HG03097 (cell line): ENCODE measurements around the gene PKD1.

Source experiments
- ATAC-seq: cut with Tn5 transposase; IDR thresholded peaks from one replicate; pipeline ENCODE4 v1.9.1; 2021; ENCODE audit not compliant: unreplicated experiment, low FRiP score

The PKD1 gene

DNA sequence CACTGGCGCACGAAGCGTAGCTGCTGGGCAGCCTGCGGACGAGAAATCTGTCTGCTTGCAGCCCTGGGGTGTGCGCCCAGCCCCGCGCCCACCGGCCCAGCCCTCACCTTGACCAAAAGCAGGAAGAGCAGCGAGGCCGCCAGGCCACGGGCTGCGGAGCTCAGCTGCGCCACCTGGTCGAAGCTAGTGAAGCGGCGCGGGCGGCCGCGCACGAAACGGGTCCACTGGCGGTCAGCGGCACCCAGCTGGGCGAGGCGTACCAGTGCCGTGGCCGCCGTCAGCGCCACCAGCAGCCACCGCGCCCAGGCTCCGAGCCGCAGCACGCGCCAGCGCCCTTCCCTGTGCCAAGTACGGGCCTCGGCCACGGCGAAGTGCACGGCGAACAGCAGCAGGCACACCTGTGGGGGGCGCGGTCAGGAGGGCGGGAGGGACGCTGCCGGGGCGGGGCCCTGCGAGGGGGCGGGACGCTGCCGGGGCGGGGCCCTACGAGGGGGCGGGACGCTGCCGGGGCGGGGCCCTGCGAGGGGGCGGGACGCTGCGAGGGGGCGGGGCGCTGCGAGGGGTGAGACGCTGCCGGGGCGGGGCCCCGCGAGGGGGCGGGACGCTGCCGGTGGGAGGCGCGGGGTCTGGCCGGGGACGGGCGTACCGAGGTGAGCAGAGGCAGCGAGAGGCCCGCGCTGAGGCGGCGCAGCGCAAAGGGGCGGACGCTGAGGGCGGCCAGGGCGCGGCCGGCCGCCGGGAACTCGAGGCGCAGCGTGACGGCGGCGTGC is 44.7 kb downstream of the PKD1 start:
- no peak for ATAC-seq

DNA sequence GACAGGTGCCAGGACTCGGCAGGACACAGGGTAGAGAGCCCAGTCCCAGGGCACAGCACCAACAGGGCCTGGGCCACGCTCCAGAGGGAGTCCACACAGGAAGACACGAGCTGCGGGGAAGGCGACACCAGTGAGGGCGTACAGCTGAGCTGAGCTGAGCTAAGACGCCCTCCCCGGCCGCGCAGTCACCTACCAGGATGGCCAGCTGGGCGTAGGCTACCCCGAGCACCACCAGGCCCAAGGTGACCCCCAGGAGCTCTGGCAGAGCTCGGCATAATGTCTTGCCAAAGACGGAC is 45.3 kb downstream of the PKD1 start:
- no peak for ATAC-seq

DNA sequence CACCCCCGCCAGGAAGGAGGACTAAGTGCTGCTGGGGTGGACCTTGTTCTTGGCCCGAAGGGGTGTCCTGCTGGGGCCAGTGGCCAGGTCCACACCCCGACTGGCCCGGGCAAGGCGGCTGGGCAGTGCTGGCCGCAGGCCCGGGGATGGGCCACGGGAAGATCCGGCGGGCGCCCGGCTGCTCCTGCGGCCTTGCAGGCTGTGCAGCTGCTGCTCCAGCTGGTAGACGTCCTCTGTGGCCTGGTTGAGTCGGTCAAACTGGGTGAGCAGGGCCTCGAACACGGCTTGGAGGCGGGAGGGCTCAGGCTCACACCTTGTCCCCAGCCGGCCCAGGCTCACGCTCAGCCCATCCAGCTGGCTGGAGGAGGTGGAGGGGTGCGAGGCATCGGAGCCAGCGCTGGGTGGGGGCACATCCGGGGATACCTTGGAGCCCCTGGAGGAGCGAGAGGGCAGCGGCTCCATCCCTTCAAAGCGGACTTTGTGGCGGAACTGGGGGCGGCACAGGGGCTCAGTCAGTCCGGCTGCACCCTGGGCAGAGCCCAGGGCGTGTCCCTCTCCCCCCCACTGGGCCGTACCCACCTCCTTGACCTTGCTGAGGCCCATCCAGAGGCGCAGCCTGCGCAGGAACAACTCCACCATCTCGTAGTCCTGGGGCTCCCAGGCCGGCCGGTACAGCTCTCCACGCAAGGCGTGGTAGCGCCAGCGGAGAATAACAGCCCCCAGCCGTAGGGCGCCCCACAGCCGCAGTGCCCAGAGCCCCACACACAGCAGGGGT is 45.8 kb downstream of the PKD1 start:
- ATAC-seq = no peak

DNA sequence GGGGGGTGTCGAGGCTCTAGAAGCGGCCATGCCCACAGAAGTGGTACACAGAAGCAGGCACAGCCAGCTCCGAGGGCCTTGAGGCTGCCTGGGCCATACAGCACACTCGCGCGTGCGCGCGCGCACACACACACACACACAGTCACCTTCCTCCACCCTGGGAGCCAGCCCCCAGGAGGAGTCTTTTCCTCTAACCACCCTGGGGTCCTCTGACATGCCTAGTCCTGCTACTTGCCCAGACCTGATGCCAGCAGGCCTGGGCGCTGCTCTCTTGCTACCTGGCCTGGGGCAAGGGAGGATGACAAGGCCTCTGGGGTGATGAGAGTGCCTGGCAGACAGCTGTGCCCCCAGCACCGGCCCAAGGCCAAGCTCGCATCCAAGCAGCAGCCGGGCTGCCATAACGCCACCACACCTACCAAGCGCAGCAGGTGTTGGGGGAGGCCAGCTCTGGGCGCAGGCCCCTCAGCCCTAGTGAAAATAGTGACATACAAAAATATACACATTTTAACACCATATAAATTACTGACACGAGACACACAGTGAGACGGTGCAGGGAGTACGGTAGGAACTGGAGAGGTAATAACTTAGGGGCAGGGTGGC is 46.8 kb downstream of the PKD1 start:
- no peak for ATAC-seq

DNA sequence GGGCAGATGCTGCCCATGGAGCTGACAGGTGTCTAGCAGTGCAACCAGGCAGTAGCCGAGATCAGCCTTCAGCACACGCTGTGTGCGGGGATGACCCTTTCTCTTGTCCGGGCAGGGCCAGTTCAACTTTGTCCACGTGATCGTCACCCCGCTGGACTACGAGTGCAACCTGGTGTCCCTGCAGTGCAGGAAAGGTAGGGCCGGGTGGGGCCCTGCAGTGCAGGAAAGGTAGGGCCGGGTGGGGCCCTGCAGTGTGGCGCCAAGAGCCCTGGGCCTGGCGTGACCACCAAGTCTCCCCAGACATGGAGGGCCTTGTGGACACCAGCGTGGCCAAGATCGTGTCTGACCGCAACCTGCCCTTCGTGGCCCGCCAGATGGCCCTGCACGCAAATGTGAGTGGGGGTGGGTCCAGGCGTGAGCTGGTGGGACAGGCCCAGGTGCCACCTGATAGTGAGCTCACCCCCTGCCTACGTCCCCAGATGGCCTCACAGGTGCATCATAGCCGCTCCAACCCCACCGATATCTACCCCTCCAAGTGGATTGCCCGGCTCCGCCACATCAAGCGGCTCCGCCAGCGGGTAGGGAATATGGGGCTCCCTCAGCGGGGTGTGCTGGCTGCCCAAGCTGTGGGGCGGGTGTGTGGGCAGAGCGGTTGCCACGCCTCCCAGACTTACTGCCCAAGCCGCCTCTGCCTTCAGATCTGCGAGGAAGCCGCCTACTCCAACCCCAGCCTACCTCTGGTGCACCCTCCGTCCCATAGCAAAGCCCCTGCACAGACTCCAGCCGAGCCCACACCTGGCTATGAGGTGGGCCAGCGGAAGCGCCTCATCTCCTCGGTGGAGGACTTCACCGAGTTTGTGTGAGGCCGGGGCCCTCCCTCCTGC is 47.7 kb downstream of the PKD1 start:
- ATAC-seq = no peak

DNA sequence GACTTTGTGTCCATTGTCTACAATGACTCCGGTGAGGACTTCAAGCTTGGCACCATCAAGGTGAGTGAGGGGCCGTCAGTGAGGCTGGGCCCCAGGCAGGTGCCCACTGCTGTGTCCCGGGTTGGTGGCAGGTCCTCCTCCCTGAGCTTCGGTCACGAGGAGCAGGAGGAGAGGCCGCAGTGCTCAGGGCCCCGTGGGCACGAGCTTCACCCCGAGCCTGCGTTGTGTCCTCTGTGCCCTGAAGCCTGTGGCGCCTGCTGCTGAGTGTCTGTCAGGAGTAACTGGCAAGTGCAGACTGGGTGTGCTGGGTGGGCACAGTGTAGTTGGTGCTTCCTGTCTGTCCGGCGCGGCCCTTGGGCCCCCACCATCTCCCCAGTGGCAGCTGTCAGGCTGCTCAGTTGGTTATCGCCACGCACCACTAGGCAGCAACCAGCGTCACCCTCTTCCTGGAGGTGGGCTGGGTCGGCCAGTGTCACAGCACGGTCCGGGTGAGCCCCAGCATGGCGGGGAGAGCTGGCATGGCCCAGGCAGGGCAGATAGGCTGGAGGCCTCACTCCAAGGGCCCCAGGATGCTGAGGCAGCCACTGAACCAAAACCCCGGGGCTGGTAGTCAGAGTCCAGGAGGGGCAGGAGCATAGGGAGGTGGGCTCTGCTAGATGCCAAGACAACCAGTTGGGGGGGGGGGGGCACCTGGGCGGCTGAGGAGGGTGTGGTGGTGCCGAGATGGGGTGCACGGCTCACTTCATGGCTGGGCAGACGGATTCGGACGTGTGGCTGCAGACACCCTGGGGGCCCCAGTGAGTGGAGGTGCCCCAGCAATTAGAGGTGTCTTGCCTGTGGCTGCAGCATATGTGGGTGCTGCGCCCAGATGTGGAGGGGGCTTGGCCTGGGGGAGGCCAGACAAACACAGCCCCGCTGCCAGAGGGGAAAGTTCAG is 48.6 kb downstream of the PKD1 start:
- ATAC-seq = no peak

DNA sequence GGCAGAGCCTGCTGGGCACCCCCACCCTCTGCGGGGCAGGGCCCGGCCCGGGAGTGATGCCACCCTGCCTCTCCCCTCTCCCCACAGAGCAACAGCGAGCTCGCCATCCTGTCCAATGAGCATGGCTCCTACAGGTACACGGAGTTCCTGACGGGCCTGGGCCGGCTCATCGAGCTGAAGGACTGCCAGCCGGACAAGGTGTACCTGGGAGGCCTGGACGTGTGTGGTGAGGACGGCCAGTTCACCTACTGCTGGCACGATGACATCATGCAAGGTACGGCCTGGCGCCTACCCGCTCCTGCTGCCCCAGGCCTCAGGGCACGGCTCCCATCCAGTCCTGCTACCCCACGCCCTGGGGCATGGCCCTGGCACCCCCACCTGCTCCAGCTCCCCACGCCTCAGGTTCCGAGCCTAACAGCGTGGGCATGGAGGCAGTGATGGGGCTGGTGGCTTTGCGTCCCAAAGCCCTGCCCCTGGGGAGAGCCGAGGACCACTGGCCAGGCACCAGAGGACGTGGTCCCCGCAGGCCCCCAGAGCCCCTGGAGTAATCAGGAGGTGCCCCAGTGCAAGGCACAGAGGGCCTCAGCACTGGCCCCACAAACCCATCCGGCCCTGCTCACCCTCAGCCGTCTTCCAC is 49.5 kb downstream of the PKD1 start:
- no peak for ATAC-seq

DNA sequence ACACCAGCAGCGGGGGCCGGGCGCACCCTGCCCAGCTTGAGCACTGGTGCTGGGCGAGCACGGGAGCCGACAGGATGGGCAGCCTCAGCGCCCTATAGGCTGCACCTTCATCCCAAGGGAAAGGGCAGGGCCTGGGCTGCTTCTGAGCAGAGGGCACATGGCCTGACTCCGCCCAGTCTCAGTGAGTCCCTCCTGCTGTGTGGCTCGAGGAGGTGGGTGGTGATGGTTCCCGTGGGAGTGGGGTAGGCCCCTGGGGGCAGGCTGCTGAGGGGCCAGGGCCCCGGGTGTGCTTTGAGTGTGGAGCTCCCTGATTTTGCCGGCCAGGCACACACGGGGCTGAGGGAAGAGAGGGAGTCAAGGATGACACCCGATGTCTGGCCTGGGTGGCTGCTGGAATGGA is 50.0 kb downstream of the PKD1 start:
- ATAC-seq = no peak

DNA sequence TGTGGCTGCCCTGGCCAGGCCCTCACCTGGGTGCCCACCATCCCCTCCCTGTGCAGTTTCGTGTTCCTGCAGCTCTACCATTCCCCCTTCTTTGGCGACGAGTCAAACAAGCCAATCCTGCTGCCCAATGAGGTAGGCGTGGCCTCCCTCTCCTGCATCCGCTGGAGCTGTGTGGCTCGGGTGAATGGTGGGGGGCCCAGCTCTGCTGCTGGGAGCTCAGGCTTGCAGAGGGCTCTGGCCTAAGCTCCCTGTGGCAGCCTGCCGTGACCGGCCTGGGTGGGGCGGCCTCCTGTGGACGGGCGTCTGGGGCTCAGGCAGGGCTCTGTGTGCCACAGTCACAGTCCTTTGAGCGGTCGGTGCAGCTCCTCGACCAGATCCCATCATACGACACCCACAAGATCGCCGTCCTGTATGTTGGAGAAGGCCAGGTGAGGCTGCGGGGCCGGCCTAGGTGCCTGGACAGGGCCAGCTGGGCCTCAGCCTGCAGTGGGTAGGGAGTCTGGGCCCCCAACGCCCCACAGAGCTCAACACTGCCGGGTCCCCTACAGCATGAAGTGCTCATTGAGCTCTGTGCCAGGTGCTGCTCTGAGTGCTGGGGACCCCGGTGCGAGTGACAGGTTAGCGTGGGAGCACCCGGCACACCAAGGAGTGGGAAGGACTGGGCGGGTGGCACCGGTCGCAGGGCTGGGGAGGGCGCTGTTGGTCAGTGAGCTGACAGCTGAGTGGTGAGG is 50.6 kb downstream of the PKD1 start:
- ATAC-seq = no peak

DNA sequence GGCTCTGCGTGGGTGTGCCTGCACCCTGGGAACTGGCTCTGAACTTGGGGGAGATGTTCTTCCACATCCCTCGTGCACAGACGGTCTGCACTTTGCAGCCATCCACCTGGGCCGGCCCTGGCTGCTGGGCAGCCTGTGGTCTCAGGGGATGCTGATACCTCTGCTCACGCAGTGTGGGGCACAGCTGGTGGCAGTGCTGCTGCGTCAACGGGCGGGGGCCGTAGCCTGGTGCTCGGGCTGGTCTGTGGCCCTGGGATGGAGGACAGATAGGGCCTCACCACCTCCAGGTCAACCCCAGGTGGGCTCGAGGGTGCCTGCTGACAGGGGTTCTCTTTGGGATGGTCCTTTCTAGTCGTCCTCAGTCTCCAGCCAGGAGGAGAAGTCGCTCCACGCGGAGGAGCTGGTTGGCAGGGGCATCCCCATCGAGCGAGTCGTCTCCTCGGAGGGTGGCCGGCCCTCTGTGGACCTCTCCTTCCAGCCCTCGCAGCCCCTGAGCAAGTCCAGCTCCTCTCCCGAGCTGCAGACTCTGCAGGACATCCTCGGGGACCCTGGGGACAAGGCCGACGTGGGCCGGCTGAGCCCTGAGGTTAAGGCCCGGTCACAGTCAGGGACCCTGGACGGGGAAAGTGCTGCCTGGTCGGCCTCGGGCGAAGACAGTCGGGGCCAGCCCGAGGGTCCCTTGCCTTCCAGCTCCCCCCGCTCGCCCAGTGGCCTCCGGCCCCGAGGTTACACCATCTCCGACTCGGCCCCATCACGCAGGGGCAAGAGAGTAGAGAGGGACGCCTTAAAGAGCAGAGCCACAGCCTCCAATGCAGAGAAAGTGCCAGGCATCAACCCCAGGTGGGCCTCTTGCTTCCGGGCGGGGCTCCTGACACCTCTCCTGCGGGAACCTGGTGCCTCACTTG is 51.6 kb downstream of the PKD1 start:
- ATAC-seq = no peak

DNA sequence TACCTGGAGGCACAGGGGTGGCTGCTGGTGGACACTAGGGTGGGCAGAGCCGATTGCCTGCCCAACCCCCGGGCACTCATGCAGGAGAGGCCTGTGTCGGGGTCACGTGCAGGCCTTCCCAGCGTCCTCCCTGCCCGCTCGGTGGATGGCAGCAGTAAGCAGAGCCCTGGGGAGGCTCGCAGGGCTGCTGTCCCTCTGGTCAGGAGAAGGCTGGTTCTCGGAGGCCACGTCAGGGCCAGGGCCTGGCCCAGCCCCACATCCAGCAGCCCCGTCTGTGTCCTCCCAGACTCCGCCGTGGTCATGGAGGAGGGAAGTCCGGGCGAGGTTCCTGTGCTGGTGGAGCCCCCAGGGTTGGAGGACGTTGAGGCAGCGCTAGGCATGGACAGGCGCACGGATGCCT is 52.3 kb downstream of the PKD1 start:
- no peak for ATAC-seq

DNA sequence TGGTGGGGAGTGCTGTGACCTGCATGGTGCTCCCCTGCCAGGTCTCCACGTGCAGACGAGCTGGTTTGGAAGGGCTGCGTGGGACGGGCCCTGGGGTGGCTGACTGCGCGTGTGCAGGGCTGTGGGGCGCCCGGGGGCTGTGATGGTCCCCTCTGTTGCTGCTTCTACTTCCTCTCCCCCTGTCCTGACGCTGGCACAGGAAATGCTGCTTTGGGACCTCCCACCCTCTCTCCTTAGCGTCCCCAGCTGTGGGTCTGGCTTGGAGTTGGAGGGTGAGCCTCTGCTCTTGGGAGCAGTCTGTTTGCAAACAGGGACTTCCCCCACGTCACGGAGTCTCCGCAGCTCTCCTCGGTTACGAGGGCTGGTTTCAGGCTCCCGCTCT is 52.7 kb downstream of the PKD1 start:
- ATAC-seq = no peak

DNA sequence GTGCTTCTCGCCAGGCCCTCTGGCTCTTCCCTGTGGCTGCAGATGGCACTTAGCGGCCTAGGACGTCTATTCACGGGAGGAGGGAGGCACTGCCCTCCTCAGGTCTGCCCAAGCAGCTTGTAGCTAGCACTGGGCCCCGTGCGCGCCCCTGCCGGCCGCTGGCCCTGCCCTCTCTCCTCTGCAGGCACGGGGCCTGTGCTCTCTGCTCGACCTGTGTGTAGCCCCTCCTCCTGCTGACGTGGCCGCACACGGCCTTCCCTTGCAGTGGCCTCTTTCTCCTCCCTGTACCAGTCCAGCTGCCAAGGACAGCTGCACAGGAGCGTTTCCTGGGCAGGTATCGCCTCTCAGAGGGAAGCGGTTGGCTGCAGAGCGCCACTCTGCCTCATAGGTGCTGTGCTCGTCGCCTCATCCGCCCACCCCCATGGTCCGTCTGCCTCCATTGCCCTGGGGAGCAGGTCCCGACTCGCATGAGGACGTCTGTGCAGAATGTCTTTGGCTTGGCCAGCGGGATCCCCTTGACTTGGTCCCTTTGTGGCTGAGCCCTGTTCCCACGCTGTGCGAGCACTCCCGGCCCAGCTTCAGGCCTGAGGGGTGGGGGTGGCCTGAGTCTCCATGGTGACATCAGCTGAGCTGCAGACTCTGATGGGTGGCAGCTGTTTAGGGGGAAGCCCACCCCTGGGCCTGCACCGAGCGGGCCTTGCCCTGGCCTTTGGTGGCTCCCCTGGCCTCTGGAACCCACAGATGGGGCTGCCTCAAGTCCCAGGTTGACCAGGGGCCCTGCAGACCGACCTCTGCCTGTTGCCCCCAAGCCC is 53.3 kb downstream of the PKD1 start:
- no peak for ATAC-seq

DNA sequence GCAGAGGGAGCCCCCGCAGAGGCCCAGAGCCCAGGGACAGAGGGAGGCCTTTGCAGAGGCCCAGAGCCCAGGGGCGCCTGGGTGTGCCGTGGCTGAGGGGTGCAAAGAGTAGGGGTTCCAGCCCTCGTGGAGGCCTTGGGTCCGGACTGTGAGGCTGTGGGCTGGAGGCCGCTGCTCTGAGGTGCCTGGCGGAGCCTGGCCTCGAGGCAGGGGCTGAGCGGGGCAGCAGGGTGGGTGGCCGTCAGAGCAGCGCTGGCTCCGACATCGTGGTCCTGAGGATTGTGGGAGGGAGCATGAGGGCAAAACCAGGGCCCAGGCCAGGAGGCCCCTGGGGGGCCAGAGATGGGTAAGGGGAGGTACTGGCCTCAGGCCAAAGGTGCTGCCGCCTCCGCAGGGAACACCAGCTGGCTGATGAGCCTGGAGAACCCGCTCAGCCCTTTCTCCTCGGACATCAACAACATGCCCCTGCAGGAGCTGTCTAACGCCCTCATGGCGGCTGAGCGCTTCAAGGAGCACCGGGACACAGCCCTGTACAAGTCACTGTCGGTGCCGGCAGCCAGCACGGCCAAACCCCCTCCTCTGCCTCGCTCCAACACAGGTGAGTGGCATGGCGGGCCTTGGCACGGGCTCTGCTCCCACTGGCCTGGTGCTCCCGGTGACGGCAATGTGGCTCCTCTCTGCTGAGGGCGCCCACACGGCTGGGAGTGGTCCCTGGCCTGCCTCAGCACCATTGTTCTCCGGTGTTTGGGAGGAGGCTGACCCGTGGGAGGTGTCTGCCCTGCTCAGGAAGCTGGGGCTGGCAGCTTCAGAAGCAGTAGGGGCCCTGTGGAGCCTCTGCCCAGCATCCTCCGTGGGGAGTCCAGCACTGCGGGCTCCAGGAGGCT is 54.3 kb downstream of the PKD1 start:
- ATAC-seq = no peak

DNA sequence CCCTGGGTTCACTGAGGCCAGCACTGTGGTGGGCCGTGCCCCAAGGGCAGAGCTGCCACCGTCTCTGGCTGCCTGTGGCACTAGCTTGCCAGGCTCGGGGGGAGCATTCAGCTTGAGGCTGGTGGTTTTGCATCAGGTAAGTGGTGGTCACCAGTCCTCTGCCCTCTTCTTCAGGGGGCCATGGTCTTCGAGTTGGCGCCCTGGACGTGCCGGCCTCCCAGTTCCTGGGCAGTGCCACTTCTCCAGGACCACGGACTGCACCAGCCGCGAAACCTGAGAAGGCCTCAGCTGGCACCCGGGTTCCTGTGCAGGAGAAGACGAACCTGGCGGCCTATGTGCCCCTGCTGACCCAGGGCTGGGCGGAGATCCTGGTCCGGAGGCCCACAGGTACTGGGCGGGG is 55.7 kb downstream of the PKD1 start:
- ATAC-seq = no peak

DNA sequence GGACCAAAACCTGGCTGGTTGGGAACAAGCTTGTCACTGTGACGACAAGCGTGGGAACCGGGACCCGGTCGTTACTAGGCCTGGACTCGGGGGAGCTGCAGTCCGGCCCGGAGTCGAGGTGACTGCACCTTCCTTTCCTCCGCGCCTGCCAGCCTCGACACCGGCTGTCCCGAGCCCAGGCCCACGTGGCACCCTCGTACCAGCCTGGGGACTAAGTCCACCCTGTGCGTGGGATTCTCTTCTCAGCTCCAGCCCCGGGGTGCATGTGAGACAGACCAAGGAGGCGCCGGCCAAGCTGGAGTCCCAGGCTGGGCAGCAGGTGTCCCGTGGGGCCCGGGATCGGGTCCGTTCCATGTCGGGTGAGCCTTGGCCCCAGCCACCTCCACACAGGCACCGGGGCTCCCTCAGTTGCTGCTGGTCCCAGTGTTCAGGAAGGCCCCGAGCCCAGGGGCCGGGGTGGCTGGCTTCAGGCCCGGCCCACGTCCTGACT is 56.3 kb downstream of the PKD1 start:
- ATAC-seq = no peak
